HG03571 (cell line): ENCODE data around the gene IGFBP5.

Experiments used
- ATAC-seq: cut with Tn5 transposase; IDR thresholded peaks from one replicate; pipeline ENCODE4 v1.9.1; 2021; ENCODE audit not compliant: unreplicated experiment

The IGFBP5 gene

DNA sequence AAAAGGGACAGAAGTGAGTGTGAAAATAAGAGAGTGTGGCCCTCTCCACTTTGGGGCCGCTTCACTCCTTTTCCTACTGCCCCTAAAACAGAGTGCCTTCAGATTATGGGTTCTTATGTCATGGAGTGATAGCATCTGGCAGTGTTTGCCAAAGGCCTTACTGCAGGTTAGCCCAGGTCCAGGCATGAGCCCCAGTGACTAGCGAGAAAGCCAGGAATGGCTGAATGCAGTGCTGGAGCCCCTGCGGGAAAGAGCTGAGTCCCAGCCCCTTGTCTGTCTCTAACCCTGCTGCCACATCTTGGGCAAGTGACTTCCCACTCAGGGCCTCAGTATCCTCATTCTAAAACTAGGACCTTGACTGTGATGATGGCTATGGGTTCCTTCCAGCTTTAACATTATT is 6.0 kb downstream of the IGFBP5 start:
- no peak for ATAC-seq

DNA sequence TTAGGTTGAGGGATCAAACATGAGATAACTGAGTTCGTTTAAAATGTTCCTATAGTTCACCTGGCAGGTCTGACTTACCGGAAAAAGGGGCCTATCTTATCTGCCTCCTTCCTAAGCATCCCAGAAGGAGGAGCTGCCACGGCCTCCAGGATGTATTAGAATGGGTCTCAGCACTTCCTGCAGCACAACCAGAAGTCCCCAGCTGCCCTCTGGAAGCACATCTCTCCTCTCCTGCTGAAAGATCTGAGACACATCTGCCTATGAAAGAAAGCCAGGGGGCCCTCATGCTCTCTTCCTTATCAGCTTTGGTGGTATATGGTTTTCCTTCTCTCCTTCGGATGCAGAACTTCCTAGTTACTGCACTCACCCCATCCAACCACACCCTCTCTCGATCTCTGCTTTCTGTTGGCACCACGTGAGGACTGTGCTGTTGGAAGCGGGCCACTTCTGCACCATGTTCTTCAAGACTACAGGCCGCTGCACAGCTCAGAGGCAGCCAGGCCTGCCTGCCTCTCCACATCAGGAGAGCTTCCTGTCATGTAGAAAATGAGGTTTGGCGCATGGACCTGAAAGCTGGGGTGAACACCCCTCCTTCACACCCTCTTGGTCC is 6.5 kb downstream of the IGFBP5 start:
- no peak for ATAC-seq

DNA sequence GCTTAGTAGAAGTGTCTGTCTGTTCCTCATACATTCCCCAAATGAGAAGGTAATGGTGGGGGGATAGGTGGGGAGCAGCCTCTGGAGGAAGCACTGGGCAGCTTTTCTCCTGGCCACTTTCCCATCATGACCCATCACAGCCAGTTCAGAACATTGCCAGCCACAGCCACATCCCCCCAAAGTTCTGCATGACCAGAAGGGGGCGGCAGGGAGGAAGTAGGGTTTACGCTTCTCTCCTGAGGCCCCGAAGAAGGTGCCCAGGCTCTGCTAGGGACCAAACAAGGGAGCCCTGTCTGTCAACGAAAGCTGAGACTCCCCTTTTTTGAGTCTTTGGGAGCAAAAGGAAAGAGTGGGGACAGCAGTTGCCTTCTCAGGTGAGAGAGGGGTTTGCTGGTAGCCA is 7.7 kb downstream of the IGFBP5 start:
- ATAC-seq, result no peak

DNA sequence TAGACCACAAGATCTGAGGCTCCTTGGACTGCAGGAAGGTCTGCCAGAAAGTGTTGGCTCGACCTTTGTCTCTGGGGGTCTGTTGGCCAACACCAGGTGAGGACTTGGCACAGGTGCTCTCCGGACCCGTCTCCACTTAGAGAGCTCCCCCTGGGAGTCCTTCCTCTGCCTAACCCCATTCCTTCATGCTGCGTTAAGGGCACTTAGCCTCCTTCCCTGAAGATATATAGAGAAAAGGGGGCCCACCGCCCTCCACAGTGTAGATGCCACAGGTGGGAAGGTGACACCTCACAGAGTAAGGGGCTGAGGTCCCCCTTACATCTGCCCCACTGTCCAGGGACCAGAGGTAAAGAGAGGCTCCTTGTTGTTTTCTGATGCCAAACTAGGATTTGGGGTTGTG is 8.2 kb downstream of the IGFBP5 start:
- ATAC-seq, result no peak

DNA sequence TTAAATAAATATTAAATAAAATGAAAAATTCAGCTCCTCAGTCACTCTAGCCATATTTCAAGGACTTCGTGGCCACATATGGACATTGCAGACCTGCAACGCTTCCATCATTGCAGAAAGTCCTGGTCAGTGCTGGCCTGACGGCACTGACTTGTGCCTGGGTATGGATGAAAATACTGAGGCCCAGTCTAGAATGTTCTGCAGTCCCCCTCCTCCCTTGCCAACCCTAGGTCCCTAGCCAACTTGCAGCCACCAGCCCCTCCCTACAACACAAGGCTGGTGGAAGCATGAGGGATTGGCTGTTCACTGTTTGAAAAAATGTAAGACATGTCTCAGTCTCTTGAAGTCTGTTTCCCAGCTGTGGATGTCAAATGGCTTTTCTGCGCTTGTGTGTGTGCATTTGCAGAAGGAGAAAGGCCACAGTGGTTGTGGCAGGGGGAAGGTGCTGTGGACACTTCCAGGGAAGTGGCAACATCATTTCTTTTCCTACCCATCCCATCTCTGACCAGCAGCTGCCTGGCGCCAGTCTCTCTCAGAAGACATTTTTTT is 9.9 kb downstream of the IGFBP5 start:
- ATAC-seq, result no peak

DNA sequence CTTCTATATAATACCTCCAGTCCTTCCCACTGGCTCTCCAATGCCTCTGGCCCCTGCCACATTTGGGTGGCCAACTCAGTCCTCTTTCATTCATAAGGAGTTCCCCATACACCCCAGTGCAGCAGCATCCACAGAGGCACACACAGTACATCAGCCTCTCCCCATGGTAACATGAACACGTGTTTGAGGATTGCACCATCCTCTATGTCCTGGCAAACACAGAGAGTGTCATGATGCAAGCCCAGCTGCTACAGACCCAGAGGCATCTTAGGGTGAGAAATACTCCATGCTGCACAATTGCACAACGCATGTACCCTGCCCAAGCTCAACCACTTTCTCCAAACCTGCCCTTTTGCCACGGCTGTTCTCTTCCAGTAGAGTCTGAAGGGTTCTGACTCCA is 11.5 kb downstream of the IGFBP5 start:
- ATAC-seq, result no peak

DNA sequence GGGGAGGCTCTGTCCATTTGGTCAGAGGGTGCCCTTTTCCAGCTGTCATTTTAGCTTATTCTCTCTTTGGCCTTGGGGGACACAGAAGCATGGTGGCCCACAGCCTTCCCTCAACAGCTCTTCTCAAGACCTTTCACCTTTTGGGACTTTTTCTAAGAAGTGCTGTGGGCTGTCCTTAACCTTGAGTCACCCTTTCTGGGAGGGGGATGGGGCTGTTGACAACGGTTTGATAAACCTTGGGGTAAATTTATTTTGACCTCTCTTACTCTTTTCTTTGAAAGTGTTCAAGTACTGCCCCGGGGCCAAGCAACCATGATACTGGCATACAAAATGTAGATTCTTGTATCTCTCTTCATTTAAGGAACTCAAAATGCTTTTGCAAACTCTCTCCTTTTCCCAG is 13.7 kb downstream of the IGFBP5 start:
- ATAC-seq, result no peak

DNA sequence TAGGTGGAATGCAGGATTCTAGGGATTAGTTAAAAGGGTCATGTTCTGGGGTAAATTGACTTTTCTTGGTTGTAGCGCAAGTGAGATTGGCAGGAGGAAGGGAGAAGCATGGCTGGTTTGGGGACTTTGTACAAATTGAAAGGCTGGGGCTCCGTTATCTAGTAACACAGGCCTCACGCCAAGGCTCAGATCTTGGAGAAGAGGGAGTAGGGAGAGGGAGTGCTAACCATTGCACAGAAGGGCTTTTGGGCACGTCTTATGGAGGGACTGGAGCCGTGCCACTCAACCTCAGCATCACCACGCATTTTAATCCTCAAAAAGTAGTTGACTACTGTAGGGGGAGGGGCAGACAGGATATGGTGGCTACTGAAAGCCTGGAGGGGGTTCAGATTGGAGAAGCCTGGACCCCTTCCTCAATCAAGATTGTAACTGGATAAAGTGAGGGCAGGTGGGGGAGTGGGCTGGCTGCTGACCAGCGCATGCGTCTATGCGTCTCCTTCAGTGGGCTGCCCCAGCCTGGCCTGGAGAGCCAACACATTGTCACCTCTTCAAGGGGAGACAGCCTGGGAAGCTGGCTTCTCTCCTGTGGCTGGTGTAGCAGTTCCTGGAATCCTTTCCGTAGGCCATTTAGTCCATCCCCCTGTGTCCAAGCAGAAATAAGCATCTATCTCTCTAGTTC is 14.3 kb downstream of the IGFBP5 start:
- ATAC-seq, result no peak

DNA sequence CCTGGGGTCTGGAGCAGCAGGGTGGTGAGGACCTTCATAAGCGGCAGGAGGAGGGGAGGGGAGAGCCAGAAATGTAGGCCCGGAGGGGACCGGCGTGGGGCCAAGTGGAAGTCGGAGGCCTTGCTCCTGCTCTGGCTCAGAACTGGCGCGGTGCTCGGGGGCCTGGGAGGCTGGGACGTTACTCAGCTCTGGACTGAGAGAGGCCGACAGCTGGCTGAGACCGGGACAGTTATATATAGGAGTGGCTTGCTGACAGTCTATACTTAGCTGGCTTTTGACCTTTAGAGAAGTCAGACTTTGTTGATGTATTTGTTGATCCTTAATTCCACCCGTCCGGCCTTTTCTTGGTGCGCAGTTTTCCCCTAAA is 15.7 kb downstream of the IGFBP5 start:
- ATAC-seq, result no peak

DNA sequence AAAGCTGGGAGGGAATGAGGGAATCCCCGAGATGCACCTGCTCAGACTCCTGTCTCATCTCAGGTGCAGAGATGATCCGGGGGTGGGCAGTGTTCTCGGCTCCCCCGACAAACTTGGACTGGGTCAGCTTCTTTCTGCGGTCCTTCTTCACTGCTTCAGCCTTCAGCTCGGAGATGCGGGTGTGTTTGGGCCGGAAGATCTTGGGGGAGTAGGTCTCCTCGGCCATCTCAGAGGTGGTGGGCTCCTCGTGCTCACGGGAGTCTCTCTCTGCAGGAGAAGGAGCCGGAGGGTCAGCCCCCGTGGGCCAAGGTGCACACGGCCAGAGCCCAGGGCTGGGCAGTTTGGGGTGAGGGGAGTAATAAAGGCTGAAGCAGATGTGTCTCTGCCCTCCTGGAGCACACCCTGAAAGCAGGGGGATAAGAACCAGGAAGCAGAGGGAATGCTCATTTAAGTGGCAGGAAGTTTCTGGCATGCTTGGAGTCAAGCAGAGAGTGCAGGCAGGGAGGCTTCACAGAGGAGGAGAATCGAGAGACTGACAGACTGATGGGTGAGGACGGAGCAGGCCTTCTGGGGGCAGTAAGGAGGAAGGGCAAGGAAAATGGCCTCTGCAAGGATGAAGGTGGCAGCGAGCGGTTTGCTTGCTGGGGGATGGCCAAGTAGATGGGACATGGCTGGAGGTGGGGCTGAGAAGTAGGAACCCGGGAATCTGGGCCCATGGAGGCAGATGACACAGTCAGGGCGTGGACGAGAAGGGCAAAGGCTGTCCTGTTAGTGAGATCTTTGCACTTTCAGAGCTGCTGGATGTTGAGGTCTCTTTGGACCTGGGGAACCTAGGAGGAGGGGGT is 16.3 kb downstream of the IGFBP5 start:
- no peak for ATAC-seq

DNA sequence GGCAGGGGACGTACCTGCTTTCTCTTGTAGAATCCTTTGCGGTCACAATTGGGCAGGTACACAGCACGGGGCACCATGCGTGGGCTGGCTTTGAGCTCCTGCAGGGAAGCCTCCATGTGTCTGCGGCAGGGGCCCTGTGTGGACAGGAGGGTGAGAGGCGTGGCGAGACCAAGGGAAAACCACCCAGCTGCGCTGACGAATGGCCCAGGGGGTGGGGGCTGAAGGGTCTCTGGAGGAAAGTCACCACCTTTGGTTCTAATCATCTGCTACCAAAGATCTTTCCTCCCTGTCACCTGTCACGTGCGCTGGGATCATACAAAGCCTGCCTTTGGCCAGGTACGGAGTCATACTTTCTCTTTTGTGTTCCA is 17.3 kb downstream of the IGFBP5 start:
- no peak for ATAC-seq

DNA sequence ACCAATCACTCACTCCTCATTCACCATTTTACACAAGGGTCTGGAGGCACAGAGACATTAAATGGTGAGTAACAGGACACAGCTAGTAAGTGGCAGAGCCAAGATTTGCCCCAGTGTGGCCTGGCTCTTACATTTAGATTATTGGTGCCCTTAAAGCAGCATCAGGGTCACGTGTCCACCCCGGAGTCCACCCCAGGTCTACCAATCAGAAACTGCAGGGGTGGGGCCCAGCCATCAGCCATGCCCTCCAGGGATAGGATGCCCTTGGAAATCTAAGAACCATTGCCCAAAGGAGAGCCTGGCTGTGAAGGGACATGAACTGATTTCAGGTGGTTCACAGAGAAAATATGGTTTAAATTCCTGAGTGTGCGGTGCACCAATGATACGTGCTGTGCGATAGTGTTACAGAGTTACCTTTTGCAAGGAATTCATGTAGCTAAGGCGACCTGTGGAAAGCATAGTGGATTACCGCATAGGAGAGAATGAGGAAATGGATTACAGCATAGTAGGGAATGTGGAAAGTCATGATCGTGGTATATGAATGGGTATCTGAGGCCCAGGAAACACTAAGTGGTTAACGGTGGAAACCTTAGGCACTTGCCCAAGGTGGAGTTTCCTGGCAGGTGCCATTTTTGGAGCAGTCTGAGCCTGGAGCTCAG is 17.8 kb downstream of the IGFBP5 start:
- no peak for ATAC-seq

DNA sequence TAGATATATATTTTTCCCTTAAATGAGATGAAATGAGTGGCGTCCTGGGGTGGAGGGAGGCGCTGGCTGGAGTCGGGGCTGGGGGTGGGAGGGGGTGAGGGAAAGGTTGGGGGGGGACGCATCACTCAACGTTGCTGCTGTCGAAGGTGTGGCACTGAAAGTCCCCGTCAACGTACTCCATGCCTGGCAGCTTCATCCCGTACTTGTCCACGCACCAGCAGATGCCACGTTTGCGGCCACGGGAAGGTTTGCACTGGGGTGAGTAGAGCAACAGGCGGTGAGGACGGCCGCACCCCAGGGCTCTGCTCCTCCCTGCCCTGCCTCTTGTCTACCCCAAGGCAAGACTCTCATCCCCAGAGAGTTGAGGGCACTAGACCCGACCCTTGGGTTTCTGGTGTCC is 18.7 kb downstream of the IGFBP5 start:
- no peak for ATAC-seq

DNA sequence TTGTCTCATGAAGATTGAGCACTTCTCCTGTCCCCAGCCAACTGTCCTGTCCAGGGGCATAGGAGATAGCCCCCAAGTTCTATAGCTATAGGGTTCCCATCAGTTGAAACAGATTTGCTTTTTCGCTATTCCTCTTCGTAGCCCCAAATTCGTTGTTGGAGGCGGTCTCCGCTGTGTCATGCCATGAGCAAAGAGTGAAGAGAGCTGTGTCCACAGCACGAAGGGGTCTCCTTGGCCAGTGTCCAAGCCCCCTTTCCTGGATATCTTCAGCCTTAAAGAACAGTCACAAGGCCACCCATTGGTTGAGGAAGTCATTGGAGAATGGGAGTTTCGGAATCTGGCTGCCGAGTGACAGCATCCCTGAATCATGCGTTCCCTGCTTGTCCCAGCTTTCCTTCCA is 21.0 kb downstream of the IGFBP5 start:
- ATAC-seq, result no peak

DNA sequence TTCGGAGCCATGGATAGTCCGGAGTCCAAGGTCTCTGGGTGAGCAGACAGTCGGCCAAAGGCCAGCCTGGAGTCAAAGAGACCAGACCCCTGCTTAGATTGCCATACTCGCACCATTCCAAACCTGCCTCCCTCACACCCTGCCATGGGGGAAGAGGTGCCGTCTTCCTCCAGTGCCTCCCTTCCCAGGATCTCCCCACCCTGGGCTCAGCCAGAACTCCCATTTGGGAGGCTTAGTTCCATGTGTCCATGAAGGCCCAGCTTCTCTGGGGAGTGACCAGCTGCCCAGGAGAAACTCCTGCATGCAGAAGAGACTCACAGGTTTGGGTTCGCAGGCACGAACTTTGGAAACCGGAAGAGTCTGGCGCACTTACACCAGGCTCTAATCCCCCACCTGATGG is 21.7 kb downstream of the IGFBP5 start:
- ATAC-seq, result no peak

DNA sequence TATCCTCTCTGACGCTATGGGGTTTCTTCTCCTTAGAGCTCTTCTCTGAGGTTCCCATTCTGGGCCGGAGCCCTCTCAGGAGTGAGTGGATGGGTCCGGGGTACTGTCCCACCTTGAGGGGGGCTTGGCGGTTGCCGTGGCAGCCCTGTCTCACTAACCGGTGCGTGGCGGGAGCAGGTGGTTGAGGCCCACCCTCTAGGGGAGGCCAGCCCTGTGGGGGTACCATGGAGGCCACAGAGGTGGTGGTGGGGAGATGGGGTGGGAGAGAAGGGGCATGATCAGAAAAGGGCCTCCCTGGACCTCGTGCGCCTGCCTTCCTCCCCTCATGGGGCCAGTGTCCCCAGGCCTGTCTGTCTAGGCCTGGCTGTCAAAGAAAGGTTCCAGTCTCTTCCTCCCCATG is 22.3 kb downstream of the IGFBP5 start:
- ATAC-seq, result no peak

DNA sequence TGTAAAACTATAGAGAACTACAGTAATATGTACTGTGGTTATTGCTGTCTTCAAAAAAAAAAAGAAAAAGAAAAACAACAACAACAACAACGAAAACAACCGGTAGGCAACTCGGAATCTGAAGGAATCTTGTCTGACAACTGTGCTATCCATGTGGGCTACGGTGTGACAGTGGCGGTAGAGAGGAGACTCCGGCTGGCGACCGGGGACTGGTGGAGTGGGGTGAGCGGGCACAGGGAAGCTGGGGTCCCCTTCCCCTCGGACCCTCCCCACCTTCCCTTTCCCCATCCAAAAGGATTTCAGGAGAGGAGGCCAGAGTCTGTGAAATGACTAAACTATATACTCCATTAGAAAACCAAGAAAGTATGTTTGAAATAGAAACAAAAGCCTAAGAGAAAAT is 22.9 kb downstream of the IGFBP5 start:
- ATAC-seq, result no peak

DNA sequence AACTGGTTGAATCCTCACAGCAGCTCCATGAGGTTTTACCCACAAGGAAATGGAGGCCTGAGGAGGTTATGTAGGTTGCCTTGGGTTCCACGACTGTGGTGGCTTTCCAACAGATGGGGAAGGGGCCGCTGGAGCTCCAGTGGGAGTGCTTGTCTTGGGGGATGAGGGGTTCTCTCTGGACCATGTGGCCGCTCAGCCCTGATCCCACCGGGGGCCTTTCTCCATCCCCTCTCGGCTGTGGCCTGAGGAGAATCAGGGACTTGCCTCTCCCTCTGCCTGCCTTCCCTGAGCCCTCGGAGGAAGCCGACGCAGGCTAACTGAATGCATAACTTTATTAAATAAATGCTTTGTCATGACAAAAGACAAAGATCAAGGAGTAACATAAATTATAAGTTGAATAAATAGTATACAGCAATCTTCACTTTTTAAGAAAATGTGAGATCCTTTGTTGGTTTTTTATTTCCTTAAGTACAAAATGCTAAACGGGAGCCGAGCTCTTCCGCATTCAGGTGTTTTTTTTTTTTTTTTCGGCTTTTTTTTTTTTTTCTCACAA is 23.5 kb downstream of the IGFBP5 start:
- ATAC-seq, result no peak

DNA sequence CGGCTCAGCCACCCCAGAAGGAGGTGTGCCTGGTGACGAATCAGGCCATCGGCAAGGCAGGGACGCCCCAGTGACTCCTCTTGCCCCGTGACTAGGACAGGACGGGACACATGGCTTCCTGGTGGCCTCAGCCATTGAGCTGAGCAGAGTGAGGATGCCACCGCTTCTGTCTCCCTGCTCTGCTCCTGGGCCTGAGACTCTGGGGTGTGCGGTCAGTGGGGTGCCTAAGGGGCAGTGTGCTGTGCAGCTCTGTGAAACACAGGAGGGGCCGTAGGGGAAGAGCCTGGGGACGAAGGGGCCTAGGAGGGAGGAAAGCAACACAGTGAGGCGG is 24.3 kb downstream of the IGFBP5 start:
- ATAC-seq, result no peak

DNA sequence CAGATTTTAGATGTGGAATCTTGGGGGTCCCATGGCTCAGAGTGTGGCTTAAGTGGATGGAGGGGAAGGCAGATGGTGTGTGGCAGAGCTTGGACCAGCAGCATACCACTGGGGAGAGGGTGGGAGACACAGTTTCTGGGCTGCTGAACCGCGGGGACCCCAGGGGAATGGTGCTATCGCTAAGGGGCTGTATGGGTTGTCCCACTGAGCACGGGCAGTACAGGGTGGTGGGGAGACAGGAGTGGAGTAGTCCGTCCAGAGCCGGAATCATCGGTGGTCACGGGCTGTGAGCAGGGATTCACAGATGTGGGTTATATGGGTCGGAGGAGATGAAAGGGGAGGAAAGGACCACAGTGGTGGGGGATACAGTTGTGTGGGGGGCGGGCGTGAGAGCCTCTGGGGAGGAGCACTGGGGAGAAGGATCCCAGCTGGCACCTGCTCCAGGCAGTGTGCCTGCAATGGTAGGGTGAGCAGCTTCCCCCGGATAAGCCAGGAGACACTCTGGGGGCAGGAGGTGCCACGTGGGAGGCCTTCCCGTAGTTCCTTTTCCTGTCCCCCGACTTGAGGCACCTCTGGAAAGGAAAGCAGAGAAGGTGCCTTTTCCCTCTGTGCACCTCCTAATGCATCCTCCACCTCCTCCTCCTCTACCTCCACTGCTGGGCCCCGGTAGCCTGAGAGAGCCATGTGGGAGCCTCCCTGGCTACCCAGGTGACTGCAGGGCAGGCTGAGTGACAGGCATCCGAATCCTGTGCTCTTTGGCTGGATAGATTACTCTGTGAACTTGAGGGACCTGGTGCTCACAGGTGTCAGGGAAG is 24.9 kb downstream of the IGFBP5 start:
- no peak for ATAC-seq
